ENCODE data around the gene TMC2.
"Not testable (repeated sequence)": the region's sequence is repeated elsewhere in the genome, so short reads cannot be mapped to it uniquely, and the experiment has no call there.

TMC2 gene

DNA sequence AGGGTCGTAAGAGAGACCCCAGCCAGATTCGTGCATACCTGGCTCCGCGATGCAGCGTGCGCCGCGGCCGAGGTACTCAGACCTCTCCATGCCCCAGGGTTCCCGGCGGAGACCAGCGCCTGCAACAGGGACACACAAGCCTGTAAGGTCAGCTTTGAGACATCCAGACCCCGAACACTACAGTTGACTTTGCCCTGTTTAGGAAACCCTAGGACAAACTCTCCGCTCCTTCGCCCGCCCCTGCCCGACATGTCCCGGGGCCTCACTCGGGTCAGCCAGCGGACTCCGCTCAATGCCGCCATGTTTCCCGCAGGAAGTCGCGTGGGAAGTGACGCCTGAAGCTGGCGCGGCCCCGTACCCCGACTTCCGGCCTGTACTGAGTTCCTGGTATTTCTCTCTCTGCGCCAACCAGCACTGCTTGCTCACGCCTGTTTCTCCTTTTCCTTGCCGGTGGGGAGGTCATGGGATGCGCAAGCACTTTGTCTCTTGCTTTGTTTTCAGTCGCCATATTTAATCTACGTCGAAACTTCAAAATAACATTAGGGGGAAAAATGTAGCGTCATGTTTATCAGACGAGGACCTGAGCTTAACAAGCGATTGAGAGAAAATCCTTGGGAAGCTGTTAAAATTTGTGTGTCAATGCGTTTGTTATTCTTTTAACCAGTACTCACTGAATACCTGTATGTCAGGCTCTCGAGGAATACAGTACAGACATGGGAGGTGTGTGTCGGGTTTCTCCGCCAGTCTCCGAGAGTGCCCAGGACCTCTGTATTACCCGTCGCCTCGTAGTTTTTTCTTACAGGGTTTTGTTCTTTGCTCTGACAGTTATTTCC, 127.7 kb downstream of the TMC2 start, which contains the start of gene IDH3B:
Gene IDH3B, minus strand, starts transcription at position 330 of the 833 bp plus-strand sequence. Its CDS starts 28 bp downstream, at position 302.
- DNase-seq: peak; percentile 92

DNA sequence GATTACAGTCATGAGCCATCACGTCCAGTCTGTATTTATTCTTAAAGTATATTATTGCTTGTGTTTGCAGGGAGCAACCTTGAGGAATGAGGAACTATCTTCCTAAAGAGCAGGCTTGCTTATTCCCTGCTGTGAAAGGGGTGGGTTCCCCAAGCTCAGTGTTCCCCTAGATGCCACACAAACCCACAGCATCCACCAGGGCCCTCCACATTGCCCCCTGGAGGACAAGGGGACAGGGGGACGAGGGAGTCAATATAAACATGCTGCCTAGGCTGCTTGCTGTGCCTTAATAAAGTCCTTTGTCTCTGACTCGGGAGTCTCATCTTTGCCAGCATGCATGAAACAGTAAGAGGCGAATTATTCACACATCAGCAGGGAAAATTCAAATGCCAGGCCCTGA, 135.6 kb downstream of the TMC2 start:
- no peak for DNase-seq

DNA sequence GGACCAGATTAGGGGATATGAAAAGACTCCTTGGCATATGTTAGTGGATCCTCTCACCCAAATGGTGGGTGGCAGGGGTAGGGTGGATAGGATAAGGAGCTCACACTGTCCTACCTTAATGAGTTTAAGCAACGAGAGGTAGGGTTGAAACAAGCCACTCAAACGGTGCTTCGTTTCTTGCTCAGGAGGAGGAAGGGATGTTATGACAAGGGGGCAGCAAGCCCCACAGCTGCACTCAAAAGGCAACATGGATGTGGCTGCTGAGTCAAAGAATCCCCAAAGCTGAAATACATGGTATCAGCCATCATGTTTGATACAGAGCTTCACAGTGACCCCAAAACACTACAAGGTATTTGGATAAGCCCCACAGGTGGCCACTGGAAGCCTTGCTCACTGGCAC, 136.1 kb downstream of the TMC2 start:
- DNase-seq: no peak

DNA sequence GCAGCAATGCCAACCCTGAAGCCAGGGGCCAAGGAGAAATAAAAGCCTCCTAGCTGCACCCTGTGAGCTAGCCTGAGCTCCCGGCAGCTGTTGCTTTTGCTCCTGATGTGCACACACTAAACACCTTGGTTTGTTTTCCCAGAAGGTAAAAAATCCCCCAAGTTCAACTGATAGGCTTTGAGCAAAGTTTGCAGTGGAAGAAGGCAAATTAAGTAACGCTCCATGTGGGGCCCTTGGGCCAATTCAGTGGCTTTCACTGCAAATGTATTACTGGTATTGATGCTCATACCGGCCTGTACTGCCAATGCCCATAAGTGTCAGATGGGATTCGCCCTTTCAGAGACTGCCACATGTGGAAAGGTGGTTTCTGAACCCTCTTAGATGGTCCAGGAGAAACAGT, 137.1 kb downstream of the TMC2 start:
- no peak for DNase-seq

DNA sequence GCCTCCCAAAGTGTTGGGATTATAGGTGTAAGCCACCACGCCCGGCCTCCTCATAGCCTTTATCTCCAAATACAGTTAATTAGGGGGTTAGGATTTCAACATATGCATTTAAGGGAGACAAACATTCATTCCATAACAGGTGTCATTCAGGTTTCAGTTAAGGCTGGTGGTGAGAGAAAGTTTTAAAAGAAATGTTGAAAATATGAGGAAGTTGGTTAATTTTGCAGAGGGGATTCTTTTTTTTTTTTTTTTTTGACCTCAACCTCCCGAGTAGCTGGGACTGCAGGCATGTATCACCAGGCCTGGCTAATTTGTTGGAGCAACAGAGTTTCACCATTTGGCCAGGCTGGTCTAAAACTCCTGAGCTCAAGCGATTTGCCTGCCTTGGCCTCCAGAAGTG, 143.7 kb downstream of the TMC2 start:
- DNase-seq: no peak

DNA sequence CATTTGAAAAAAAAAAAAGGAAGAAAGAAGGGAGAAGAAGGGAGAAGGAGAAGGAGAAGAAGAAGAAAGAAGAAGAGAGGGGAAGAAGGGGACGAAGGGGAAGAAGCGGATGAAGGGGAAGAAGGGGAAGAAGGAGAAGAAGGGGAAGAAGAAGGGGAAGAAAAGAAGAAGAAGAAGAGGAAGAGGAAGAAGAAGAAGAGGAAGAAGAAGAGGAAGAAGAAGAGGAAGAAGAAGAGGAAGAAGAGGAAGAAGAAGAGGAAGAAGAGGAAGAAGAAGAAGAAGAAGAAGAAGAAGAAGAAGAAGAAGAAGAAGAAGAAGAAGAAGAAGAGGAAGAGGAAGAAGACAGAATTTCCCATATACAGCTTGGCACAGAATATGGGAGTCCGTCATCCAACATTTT, 145.7 kb downstream of the TMC2 start:
- not testable (repeated sequence) for DNase-seq

DNA sequence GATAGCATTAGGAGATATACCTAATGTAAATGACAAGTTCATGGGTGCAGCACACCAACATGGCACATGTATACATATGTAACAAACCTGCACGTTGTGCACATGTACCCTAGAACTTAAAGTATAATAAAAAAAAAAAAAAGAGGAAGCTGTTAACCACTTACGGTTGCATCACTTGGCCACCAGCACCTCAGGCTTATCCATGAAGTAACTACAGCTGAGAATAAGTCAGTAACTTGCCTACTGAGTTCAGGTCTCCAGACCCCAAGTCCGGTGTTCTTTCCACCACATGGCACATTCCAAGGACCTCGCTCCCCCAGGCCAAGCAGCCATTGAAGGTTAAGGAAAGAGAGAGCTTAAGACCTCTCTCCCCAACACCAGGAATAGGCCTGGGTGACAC, 148.4 kb downstream of the TMC2 start:
- DNase-seq: not testable (repeated sequence)

DNA sequence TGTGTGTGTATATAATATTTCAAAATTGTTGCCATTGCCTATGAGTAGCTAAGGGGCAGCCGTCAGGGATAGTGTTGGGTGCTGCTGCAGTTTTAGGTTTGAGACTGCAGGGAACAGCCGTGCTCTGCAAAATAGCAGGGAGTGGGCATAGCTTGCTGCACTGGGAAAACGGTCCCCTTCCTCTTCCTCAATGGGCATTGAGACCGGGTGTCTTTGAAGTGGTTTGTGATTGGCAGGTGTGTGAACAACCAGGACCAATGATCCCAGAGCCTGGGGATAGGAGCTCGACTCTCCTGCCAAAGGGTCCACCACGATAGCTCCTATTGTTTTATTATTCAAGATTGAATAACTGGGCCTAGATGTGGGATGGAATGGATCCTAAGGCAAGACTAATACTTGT, 151.1 kb downstream of the TMC2 start:
- no peak for DNase-seq

DNA sequence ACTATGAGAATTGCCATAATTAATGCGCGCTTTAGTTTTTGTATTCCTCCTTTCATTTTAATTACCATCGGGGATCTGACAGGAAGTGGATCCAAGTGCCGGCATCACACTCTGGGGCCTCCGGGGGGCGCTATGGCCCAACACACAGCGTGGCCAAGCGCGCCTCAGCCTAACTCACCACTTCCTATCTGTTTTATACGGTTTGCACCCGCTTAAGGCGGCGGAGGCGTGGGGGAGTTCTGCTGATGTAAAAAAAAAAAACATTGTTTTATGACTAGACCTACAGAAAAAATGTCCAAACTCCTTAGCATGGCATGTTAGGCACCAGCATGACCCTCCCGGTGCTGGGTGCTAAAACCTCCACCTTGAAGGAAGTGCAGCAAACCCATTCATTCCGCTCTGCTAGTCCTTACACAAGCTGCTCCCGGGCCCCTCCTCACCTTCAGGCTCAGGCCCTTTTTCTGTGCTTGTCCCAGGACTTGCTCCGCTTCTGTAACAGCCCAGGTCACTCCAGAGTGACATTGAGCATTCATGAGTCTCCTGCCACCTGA, 151.7 kb downstream of the TMC2 start:
- DNase-seq: peak; percentile 49

DNA sequence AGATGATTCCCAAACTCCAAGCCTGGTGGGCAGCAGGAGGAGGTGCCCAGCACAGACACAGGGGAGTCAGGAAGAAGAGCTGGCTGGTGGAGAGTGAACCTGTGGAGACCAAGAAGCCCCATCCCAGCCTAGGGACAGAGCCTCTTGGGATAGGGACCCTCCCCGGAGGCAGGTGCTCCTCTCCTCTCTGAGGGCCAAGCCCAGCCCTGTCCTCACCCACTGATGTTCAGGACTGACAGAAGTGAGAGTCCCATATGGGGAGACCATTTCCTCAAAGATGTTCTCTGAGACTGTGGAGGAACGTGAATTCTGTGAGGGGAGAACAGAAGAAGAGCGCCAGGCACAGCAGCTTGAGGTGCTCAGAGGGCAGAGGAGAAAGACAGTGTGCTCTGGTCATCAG, 153.8 kb downstream of the TMC2 start:
- no peak for DNase-seq

DNA sequence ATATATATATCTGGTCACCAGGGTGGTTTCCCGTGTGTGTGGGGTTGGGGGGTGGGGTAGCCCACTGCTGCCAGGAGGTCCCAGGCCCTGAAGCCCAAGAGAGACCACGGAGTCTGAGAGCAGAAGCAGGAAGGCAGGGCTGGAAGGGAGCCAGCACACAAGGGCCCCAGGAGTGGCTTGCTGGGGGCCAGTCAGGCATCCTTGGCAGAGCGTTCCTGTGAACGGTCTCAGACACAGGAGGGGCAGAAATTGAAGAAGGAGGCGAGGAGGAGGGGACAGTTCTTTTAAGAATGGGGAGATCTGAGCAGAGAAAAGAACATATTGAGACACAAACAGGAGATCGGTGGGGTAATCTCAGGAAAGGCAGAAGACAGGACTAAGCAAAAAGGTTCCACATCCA, 154.3 kb downstream of the TMC2 start:
- no peak for DNase-seq

DNA sequence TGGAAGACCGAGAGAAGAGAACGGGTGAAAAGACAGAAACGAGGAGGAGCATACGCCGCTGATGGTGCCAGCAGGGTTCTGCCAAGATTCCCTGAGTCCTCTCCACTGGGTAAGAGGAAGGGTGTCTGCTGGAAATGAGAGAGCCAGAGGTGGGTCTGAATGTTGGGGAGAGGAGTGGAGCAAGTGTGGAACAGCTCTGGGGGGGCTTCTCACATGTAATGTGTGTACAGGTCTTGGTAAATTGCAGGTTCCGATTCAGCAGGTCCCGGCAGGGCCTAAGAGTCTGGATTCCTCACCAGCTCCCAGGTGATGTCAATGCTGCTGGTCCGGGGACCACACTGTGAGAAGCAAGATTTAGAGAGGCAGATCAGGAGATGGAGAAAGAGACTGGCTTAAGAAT, 154.8 kb downstream of the TMC2 start:
- DNase-seq: no peak

Measured in fibroblast of skin of abdomen (primary cell).